HepG2 (cell line): Measurements from ENCODE around the gene PRMT7. TPM values are rescaled to one million over a fixed set of nuclear protein-coding genes. Genes with fewer than 3 reads are reported as not detected.

ENCODE experiments used
- ATAC-seq: fragments of 200-7000 bp; cut with Tn5 transposase; 3 replicates; pipeline ENCODE4 v1.9.1; 2020; ENCODE audit warnings: mild to moderate bottlenecking, moderate library complexity
- BruUV-seq: library from RNA; stranded (reverse); fragments of 400-500 nt; replicated peaks from 2 replicates; lab custom pipeline; 2021; lab: Mats Ljungman, UMichigan
- CTCF ChIA-PET: fragments of 300-600 bp; formaldehyde crosslinking; extraction: SDS; loops from one replicate; lab custom pipeline; 2021; ENCODE audit warnings: low total read pairs, inconsistent platforms, low intra/inter-chr PET ratio; lab: Yijun Ruan, JAX
- POLR2A ChIA-PET: fragments of 350-600 bp; sonication (Branson Sonifier 250); formaldehyde crosslinking; loops from one replicate; lab custom pipeline; 2020; ENCODE audit warnings: antibody characterized with exemption, inconsistent platforms; lab: Yijun Ruan, JAX
- DNase-seq: peaks from one replicate; pipeline ENCODE4 v3.0.0-alpha.2; 2015; ENCODE audit warnings: low spot score
- FAIRE-seq: peaks from 3 replicates; lab custom pipeline; 2011; peaks lifted over from hg19 to GRCh38; lab: Jason Lieb, UNC
- H2AFZ ChIP-seq: one replicate; pipeline ENCODE4 v1.6.1; 2011; ENCODE audit warnings: low read length, inconsistent platforms
- H3K27ac ChIP-seq: fragments of 300-600 bp; 3 replicates; pipeline ENCODE4 v1.8.0; 2011; ENCODE audit warnings: mixed run types, mild to moderate bottlenecking, mixed read lengths, low read length, inconsistent platforms; ENCODE audit not compliant: insufficient read depth; ENCODE audit errors: extremely low read length
- H3K27me3 ChIP-seq, 2 experiments: fragments of 200-600 bp in 1 of 2; 2 replicates in 1 of 2; 3 replicates in 1 of 2; pipeline versions ENCODE4 v1.6.0 to v1.8.0; 2011; ENCODE audit warnings: low read length in 2 of 2, mild to moderate bottlenecking in 2 of 2, moderate library complexity in 2 of 2, inconsistent platforms in 1 of 2; ENCODE audit not compliant: insufficient read depth in 2 of 2, control insufficient read depth in 1 of 2
- H3K36me3 ChIP-seq, 2 experiments: fragments of 200-600 bp in 1 of 2; replicated peaks in 1 of 2; 2 replicates in 1 of 2; 3 replicates in 1 of 2; pipeline versions ENCODE4 v1.5.1 to v1.8.0; 2011; ENCODE audit warnings: low read length in 2 of 2, inconsistent platforms in 1 of 2; ENCODE audit not compliant: insufficient read depth in 2 of 2, control insufficient read depth in 1 of 2
- H3K4me1 ChIP-seq: 2 replicates; pipeline ENCODE4 v1.5.1; 2012; ENCODE audit warnings: low read length, inconsistent platforms; ENCODE audit not compliant: insufficient read depth
- H3K4me2 ChIP-seq: 2 replicates; pipeline ENCODE4 v1.6.0; 2011; ENCODE audit warnings: low read depth, low read length, inconsistent platforms
- H3K4me3 ChIP-seq, 3 experiments: fragments of 200-600 bp in 1 of 3; sonication (generic), shearing (Covaris generic) in 1 of 3; replicated peaks in 1 of 3; 2 replicates each; pipeline ENCODE4 v1.5.1; 2011 to 2016; ENCODE audit warnings: low read length in 3 of 3, inconsistent platforms in 2 of 3, low read depth in 2 of 3, mild to moderate bottlenecking in 2 of 3, control low read depth in 1 of 3, mixed read lengths in 1 of 3; ENCODE audit not compliant: insufficient read depth in 1 of 3
- H3K79me2 ChIP-seq: one replicate; pipeline ENCODE4 v1.6.1; 2011; ENCODE audit warnings: low read length, inconsistent platforms; ENCODE audit not compliant: insufficient read depth
- H3K9ac ChIP-seq: 2 replicates; pipeline ENCODE4 v1.6.0; 2011; ENCODE audit warnings: mild to moderate bottlenecking, low read depth, low read length, inconsistent platforms; ENCODE audit not compliant: insufficient read depth
- H3K9me3 ChIP-seq: 2 replicates; pipeline ENCODE4 v1.5.1; 2012; ENCODE audit warnings: mild to moderate bottlenecking, low read length
- H4K20me1 ChIP-seq: 2 replicates; pipeline ENCODE4 v1.6.0; 2011; ENCODE audit warnings: inconsistent platforms, mild to moderate bottlenecking, low read length, moderate library complexity; ENCODE audit not compliant: insufficient read depth
- HNRNPH1 ChIP-seq: fragments of 200-400 bp; formaldehyde crosslinking; optimal IDR thresholded peaks from 2 replicates; pipeline ENCODE3; 2017; ENCODE audit warnings: mild to moderate bottlenecking, low read depth, low read length
- NFKBIZ ChIP-seq: IDR thresholded peaks from 2 replicates; pipeline ENCODE4 v1.6.1; 2018; ENCODE audit warnings: missing genetic modification reagents, missing compliant biosample characterization
- SRSF1 ChIP-seq: fragments of 200-400 bp; formaldehyde crosslinking; optimal IDR thresholded peaks from 2 replicates; pipeline ENCODE3; 2017; ENCODE audit warnings: mild to moderate bottlenecking, low read depth, low read length, moderate library complexity
- SRY ChIP-seq: sonication (generic); formaldehyde crosslinking; IDR thresholded peaks from 2 replicates; pipeline ENCODE4 v1.8.0; 2022; ENCODE audit warnings: mild to moderate bottlenecking, missing genetic modification reagents
- U2AF2 ChIP-seq: fragments of 200-400 bp; formaldehyde crosslinking; IDR thresholded peaks from 2 replicates; pipeline ENCODE4 v1.6.1; 2017; ENCODE audit warnings: low read depth, mild to moderate bottlenecking, low read length
- ZBTB7B ChIP-seq: sonication (generic); formaldehyde crosslinking; IDR thresholded peaks from 2 replicates; pipeline ENCODE4 v1.4.0; 2020; ENCODE audit warnings: missing genetic modification reagents
- ZFP36 ChIP-seq: fragments of 150-350 bp; IDR thresholded peaks from 2 replicates; pipeline ENCODE4 v1.6.1; 2018; ENCODE audit warnings: borderline replicate concordance, low read length, low read depth; ENCODE audit not compliant: partially characterized antibody
- ZFX ChIP-seq: sonication (generic); formaldehyde crosslinking; IDR thresholded peaks from 2 replicates; pipeline ENCODE4 v1.4.0; 2020; ENCODE audit warnings: mild to moderate bottlenecking, low read depth, missing genetic modification reagents, moderate library complexity
- ZNF552 ChIP-seq: sonication (generic); formaldehyde crosslinking; IDR thresholded peaks from 2 replicates; pipeline ENCODE4 v1.9.0; 2022; ENCODE audit warnings: missing genetic modification reagents, mild to moderate bottlenecking, borderline replicate concordance
- ZNF782 ChIP-seq: sonication (generic); formaldehyde crosslinking; IDR thresholded peaks from 2 replicates; pipeline ENCODE4 v1.4.0; 2020; ENCODE audit warnings: missing genetic modification reagents, mild to moderate bottlenecking, borderline replicate concordance
- WGBS: methylation state at CpG from one replicate; pipeline ENCODE4 v1.1.6; 2017; ENCODE audit warnings: low lambda C conversion rate; 5-methylcytosine and 5-hydroxymethylcytosine counted together
- in situ Hi-C: cut with HindIII; loops from 2 replicates; pipeline ENCODE4 v1.10.0; 2017; ENCODE audit warnings: low pct_unique_long_range_greater_than_20kb; ENCODE audit not compliant: extremely low pct_ligation_motif_present
- intact Hi-C: fragments of 100-400 bp; cut with micrococcal nuclease; formaldehyde crosslinking; loops from one replicate; pipeline ENCODE4 v1.10.0; 2022; ENCODE audit not compliant: unreplicated experiment
- polyA plus RNA-seq, 8 experiments: library from polyadenylated mRNA; depleted of rRNA in 3 of 8; stranded (reverse) in 7 of 8; unstranded in 1 of 8; fragments of >200 nt; fragmentation: Illumina TruSeq in 4 of 8; extraction: Trizol in 4 of 8; gene quantifications; 2 replicates each; pipeline versions ENCODE4 v1.2.1 to v1.2.3, GENCODE V29; 2011 to 2016; ENCODE audit warnings: low read depth in 4 of 8, missing spikeins in 1 of 8, mixed read lengths in 1 of 8; ENCODE audit not compliant: insufficient read depth in 1 of 8
- total RNA-seq, 5 experiments: library from RNA; depleted of rRNA; stranded (reverse); fragments of >200 nt; fragmentation: Illumina TruSeq; extraction: Trizol; gene quantifications; 2 replicates each; pipeline ENCODE4 v1.2.3, GENCODE V29; 2016; ENCODE audit warnings: low read depth in 1 of 5
- TF ChIP-seq, protein P1 (sequence below): sonication (generic); formaldehyde crosslinking; conservative IDR thresholded peaks from 2 replicates; pipeline ENCODE4 v1.8.1; 2023; ENCODE audit warnings: missing genetic modification reagents
- TF ChIP-seq, protein P2 (sequence below): sonication (generic); formaldehyde crosslinking; IDR thresholded peaks from 2 replicates; pipeline ENCODE4 v1.4.0; 2020; ENCODE audit warnings: mild to moderate bottlenecking, missing genetic modification reagents
- TF ChIP-seq, protein P3 (sequence below): sonication (generic); formaldehyde crosslinking; IDR thresholded peaks from 2 replicates; pipeline ENCODE4 v1.5.0; 2020; ENCODE audit warnings: mild to moderate bottlenecking, missing genetic modification reagents, moderate library complexity
- TF ChIP-seq, protein P4 (sequence below): IDR thresholded peaks from 2 replicates; pipeline ENCODE4 v1.6.1; 2012; ENCODE audit warnings: low read depth, low read length, improper control_type of control experiment
- TF ChIP-seq, protein P5 (sequence below): sonication (generic); formaldehyde crosslinking; conservative IDR thresholded peaks from 2 replicates; pipeline ENCODE4 v1.5.0; 2020; ENCODE audit warnings: missing genetic modification reagents

PRMT7 gene
- total and polyA plus RNA-seq, 2 of the 13 experiments (the other 11 are each of a cell fraction or from before 2014, with no cell fraction given): 47.5 to 55.0 TPM

DNA sequence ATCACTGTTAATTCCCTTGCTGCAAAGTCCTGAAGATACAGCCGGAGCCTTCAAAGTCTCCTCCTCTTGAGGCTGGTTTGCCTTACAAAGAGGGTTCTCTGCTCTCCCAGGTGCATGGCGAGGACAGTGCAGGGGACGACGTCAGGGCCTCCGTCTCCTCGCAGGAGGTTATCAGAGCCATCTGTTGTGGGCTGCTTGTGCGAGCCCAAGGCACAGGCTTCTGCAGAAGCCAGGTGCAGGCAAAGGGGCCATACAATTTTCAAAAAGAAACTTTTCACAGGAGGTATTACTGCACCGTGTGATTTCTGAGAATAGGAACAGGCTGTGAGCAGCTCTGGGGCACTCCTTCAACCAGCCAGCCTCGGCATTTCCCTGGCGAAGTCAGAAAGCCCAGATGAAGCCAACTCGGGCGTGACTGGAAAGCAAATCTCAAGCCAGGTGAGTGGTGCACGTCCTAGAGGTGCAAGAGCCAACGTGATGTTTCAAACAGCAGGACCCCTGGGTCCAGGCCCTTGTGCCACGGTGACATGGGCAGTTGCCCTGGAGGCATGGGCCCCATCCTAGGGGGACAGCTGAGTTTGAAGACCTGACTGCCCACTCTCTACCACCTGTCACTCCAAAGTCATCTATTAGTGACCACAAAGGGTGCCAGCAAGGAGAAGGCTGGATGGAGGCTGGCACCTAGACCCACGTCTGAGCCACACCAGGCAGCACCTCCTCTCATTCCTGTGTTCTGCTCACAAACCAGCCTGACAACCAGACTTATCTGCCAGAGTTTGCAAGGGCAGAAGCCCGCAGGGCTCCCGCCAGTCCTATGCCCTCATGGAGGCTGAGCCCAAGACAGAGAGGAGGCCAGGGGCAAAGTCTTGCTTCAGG, 68.9 kb downstream of the PRMT7 start (continued):
- TF ChIP-seq NFKBIZ (CRISPR knock-in tag): no peak
- TF ChIP-seq, protein P1, sequence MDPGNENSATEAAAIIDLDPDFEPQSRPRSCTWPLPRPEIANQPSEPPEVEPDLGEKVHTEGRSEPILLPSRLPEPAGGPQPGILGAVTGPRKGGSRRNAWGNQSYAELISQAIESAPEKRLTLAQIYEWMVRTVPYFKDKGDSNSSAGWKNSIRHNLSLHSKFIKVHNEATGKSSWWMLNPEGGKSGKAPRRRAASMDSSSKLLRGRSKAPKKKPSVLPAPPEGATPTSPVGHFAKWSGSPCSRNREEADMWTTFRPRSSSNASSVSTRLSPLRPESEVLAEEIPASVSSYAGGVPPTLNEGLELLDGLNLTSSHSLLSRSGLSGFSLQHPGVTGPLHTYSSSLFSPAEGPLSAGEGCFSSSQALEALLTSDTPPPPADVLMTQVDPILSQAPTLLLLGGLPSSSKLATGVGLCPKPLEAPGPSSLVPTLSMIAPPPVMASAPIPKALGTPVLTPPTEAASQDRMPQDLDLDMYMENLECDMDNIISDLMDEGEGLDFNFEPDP (CRISPR knock-in tag): no peak

DNA sequence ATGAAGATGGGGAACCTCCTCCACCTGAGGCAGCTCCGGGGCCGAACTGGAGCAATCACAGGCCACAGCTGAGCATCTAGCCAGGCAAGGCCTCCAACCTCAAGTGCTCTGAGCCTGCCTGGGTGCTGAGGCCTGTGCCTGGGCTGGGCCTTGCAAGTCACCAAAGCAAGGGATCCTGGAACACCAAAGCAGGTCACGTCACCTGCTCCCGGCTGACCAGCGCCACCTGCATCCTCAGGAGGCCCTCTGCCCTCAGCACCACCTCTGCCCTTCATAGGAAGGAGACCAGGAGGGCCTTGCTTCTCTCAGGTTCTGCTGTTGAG, 69.5 kb downstream of the PRMT7 start:
- no TSS peak for BruUV-seq
- DNase-seq (no peak), ATAC-seq (peak; percentile 30), FAIRE-seq (no peak)
- in situ Hi-C loops: no loop called here
- Histone ChIP-seq H3K27ac (no peak overlapping the region), H3K4me1 (peaks cover 8% of the 10 kb centered on the region; the same call in 1 of the 2 replicates), H3K79me2 (no peaks in the 10 kb centered on the region), H4K20me1 (no peaks in the 10 kb centered on the region), H3K4me2 (no peak overlapping the region), H3K36me3 (no peaks in the 10 kb centered on the region), H3K27me3 (peaks cover 5 to 53% of the 10 kb centered on the region in 2 experiments; a peak in 4 of 5 replicates), H3K9me3 (no peaks in the 10 kb centered on the region), H2AFZ (no peak overlapping the region), H3K9ac (no peak overlapping the region), H3K4me3 (no peak overlapping the region)
- WGBS: 60% methylated on average over 1 of the region's 5 CpGs
- CTCF ChIA-PET: no interaction called here
- TF ChIP-seq ZFP36 (no peak), SRSF1 (no peak), ZNF552 (CRISPR knock-in tag) (no peak), ZBTB7B (CRISPR knock-in tag) (no peak), SRY (CRISPR knock-in tag) (no peak), ZNF782 (CRISPR knock-in tag) (no peak), ZFX (CRISPR knock-in tag) (0 out of 2 replicates have a peak, but pooled peaks have one; percentile 20), U2AF2 (no peak), HNRNPH1 (no peak)
- TF ChIP-seq, protein P2, sequence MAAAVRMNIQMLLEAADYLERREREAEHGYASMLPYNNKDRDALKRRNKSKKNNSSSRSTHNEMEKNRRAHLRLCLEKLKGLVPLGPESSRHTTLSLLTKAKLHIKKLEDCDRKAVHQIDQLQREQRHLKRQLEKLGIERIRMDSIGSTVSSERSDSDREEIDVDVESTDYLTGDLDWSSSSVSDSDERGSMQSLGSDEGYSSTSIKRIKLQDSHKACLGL (CRISPR knock-in tag): no peak
- TF ChIP-seq, protein P3, sequence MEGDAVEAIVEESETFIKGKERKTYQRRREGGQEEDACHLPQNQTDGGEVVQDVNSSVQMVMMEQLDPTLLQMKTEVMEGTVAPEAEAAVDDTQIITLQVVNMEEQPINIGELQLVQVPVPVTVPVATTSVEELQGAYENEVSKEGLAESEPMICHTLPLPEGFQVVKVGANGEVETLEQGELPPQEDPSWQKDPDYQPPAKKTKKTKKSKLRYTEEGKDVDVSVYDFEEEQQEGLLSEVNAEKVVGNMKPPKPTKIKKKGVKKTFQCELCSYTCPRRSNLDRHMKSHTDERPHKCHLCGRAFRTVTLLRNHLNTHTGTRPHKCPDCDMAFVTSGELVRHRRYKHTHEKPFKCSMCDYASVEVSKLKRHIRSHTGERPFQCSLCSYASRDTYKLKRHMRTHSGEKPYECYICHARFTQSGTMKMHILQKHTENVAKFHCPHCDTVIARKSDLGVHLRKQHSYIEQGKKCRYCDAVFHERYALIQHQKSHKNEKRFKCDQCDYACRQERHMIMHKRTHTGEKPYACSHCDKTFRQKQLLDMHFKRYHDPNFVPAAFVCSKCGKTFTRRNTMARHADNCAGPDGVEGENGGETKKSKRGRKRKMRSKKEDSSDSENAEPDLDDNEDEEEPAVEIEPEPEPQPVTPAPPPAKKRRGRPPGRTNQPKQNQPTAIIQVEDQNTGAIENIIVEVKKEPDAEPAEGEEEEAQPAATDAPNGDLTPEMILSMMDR (CRISPR knock-in tag): peak; percentile 56
- TF ChIP-seq, protein P4, sequence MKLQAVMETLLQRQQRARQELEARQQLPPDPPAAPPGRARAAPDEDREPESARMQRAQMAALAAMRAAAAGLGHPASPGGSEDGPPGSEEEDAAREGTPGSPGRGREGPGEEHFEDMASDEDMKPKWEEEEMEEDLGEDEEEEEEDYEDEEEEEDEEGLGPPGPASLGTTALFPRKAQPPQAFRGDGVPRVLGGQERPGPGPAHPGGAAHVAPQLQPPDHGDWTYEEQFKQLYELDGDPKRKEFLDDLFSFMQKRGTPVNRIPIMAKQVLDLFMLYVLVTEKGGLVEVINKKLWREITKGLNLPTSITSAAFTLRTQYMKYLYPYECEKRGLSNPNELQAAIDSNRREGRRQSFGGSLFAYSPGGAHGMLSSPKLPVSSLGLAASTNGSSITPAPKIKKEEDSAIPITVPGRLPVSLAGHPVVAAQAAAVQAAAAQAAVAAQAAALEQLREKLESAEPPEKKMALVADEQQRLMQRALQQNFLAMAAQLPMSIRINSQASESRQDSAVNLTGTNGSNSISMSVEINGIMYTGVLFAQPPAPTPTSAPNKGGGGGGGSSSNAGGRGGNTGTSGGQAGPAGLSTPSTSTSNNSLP: no peak
- TF ChIP-seq, protein P5, sequence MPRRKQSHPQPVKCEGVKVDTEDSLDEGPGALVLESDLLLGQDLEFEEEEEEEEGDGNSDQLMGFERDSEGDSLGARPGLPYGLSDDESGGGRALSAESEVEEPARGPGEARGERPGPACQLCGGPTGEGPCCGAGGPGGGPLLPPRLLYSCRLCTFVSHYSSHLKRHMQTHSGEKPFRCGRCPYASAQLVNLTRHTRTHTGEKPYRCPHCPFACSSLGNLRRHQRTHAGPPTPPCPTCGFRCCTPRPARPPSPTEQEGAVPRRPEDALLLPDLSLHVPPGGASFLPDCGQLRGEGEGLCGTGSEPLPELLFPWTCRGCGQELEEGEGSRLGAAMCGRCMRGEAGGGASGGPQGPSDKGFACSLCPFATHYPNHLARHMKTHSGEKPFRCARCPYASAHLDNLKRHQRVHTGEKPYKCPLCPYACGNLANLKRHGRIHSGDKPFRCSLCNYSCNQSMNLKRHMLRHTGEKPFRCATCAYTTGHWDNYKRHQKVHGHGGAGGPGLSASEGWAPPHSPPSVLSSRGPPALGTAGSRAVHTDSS (CRISPR knock-in tag): no peak
- POLR2A ChIA-PET: no interaction called here
- intact Hi-C loops: loop anchor here (10.0 kb wide), 1 partner anchor 64 kb away; the partner anchor contains the start of gene SMPD3
